WTC11 (cell line): ENCODE results near the gene KLRD1.

Experiments
- CTCF ChIP-seq: fragments of 200-600 bp; IDR thresholded peaks from 2 replicates; pipeline ENCODE4 v1.8.0; 2022; ENCODE audit warnings: antibody characterized with exemption
- FOXK1 ChIP-seq: sonication (generic); formaldehyde crosslinking; IDR thresholded peaks from 2 replicates; pipeline ENCODE4 v1.8.0; 2022; ENCODE audit warnings: mild to moderate bottlenecking, moderate library complexity, missing genetic modification reagents
- TCF7 ChIP-seq: sonication (generic); formaldehyde crosslinking; IDR thresholded peaks from 2 replicates; pipeline ENCODE4 v1.8.0; 2022; ENCODE audit warnings: mild to moderate bottlenecking, low read depth, missing genetic modification reagents, moderate library complexity
- TEAD4 ChIP-seq: sonication (generic); formaldehyde crosslinking; IDR thresholded peaks from 2 replicates; pipeline ENCODE4 v1.8.0; 2022; ENCODE audit warnings: mild to moderate bottlenecking, missing genetic modification reagents

DNA sequence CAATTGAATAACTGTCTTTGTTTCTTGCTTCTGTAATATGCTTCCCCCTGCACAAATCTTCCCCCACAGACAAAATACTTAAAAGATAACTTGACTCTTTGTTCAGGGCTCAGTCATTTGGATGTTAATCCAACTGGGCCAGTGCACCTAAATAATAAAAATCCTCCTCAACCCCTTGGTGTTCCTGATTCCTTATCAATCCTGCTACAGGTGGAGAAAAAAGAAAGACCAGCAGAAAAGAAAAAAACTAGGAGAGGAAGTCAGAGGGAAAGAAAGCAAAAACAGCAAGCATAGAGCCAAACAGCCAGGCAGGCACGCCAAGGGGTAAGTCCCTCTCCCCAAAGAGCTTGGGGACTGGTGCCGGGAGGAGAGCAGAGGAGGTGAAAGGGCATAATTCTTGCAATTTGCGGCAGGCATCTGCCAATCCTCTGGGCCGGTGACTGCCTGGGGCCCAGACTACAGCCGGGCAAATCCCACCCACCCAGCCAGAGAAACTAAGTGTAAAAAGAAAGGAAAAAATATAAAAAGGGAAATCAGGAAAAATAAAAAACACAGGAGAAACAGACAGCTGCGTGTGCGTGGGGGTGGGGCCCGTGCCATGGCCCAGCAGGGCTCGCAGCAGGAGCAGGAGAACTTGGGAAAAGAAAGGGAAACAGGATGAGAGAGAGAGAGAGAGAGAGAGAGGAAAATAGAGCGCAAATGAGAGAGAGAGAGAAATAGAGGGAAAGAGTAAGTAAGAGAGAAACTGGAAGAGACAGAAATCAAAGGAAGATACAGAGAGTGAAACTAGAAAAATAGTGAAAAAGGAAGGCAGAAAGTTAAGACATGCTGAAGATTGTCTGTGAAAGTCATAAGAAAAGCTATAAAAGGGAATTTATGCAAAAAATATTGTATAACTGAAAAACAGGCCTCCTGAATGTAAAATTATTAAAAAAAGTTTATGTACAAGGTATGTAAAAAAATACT, 60.8 kb downstream of the KLRD1 start:
- TF ChIP-seq TCF7 (CRISPR knock-in tag) = no peak
- no peak for TF ChIP-seq CTCF
- TF ChIP-seq TEAD4 (CRISPR knock-in tag) = no peak
- TF ChIP-seq FOXK1 (CRISPR knock-in tag) = no peak
